Measurements from ENCODE around the gene DFFB.
"Not testable (repeated sequence)": the region's sequence is repeated elsewhere in the genome, so short reads cannot be mapped to it uniquely, and the experiment has no call there.

The DFFB gene

GRCh38 chr1:3909615-3910014 lies 52.3 kb downstream of the DFFB start:
- DNase-seq (ENCODE audit: low read depth, low spot score): no peak

DNA sequence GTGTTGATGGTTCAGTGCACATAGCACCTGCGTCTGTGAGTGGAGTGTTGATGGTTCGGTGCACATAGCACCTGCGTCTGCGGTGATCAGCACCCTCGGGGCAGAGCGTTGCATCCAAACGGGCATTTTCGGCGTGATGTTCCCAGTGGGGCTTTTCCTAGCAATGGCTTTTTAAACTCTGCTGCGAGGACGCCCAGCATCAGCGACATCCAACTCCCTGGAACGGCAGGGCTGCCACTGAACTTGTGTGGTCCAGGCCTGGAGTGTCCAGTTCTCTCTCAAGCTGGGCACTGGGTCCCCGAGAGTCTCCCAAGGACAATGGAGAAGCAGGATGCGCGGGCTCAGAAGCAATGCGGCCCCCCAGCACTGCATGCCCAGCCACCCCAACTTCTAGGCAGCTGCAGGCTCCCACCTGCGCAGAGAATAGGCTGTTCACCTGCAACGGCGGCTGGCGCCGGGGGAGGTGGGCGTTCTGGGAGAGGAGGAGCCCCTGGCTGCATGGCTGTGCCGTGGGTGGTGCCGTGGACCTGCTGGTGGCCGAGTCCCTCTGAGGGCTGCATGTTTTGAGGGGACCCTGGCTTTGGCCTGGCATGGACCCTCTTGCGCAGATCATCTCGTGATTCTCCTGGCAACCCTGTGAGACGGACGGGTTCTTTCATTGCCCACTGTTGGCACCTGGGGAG lies 52.9 kb downstream of the DFFB start:
- no peak for DNase-seq (ENCODE audit: low read depth, low spot score)

DNA sequence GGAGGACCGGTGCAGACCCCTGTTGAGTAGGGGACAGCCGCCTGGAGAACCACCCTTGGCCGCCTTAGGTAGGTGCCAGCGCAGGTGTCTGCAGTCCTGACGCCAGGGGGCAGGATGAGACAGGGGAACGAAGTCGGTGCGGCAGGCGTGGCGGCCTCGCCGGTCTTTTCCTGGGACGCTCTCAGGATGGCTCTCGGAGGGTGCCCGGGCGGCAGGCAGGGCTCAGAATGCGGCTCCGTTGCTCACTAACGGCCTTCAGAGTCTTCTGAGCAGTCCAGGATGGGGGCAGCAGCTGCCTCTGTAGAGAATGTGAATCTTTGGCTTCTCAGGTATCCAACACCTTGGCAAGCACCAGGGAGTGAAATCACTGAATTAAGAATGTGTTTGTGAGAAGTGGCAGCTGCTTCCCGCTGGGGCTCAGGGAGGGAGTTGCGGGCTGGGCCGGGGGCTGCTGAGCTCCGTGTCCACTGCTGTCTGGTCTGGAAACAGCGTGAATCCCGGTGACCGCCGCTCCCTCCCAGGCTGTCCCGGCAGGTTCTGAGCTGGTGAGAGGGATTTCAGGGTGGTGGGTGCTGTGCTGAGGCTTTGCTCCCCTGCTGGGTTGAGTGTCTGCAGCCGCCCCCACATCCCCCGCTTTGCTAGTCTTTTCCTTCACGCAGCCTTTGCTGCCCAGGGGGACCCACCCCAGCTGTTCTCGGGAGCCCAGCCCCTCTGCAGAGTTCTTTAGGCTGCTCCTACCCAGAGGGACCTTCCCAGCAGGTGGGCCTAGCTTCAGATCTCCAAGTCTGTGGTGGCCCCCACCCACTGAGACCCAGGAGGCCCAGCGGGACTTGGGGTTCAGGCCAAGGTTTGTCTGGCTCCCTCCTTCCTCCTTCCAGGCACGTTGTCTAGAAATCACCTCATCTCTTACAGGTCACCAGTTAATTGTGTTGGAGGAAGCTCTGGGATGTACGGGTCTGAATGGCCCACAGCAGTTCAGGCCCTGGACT lies 53.9 kb downstream of the DFFB start:
- DNase-seq (ENCODE audit: low read depth, low spot score): peak; percentile 92

DNA sequence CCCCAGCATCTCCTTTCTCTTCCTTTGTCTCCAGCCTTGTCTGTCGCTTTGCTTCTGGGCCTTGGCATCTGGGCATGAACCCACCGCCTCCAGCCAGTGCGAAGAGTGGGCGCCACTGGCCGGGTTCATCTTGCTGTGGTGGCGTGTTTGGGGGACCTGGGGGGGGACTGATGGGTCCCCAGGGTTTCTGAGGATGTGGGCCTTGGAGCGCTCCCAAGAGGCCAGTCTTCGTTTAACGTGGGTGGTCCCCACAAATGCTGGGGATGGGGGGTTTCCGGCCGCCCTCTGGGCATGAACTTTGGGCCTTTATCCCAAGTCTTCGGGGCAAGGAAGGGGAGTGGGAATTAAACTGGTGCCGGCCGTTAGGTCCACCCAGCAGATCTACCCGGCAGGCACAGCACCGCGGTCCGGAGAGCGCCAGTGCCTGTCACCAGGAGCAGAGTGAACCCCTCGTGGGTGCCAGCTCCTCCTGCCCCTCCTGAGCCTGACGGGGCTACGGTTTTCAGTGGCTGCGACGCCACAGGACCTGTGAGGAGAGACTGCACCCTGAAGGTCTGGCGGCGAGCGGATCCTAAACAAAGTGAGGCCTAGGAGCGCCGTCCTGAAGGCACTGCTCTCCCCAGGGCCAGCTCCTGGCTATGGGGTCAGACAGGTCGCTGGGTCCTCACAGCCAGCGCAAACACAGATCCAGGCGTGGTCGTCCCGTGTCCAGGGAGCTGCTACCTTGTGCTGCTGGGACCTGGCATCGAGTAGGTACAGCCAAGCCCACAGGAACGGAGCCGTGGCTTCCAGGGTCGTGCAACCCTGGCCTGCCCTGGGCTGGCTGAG lies 54.9 kb downstream of the DFFB start:
- no peak for DNase-seq (ENCODE audit: low read depth, low spot score)

DNA sequence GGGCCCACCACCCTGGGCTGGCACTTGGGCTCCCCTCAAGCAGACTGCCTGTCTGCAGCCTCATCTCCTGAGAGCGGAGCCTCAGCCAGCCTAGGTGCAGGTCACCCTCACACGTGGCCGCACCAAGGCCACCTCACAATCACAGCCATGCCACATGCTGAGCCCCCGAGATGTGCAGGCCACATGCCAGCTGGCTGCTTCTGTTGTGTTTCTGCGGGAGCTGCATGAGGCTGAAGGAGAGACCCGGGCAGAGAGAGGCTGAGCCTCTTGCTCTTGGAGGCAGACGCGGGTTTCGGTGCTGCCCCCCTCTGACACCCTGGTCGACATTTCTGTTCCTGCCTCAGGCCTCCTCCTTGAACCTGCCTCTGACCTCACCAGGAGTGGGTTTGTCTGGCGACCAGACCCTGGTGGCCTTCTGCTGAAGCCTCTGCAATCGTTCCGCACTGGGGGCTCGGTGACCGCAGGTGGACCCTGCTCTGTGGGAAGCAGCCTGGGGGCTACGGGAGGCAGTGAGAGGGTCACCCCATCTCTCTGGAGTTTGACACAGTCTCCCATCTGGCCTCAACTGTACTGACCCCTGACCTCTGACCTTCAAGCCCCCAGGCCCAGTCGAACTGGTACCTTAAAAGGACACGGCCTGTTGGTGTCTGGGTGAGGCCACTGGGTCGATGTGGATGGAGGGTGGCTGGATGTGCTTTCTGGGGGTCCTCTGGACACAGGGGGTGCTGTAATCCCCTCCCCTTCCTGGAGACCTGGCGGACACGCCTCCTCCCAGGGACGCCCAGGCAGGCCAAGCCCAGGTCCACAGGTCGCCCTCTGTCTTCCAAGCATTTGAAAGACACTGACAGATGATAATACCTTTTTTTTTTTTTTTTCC lies 55.8 kb downstream of the DFFB start:
- DNase-seq (ENCODE audit: low read depth, low spot score): no peak

DNA sequence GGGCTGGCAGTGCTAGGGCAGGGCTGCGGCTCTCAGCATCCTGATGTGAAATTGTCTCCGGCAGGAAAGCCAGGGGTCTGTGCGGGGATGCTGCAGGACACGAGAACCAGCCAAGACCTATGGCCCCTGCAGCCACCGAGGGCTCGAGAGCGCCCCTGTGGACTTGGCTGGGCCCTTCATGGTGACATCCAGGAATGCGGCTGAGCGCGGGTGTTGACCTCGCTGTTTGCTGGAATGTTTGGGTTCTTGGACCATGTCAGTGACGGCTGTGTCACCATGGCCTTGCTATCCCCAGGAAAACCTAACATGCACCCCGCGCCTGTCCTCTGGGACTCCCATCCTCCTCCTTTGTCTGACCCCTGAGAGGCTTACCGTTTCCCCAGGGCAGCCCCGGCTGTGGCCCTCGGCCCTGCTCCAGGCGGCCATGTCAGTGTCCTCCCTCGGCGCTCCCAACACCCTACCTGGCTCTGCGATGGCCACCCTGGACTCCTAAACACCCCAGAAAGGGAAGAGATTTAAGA lies 57.1 kb downstream of the DFFB start:
- DNase-seq (ENCODE audit: low read depth, low spot score): no peak

DNA sequence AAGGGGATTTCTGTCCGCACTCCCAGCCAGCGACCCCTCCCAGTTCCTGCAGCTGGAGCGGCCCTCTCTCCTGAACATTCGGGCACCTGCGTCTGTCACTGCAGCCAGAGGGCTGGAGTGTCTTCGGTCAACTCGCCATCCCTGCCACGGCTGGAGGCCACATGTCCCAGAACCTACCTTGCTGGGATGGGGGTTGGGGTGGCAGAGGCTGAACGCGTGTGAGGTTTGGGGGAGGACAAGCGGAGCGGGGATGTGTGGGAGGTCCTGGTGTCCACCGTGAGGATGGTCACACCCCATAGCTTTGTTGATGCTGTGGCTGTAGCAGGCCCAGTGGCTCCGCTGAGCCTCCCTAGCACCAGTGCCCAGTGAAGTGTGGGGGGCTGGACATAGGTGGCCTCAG lies 57.6 kb downstream of the DFFB start:
- no peak for DNase-seq (ENCODE audit: low read depth, low spot score)

GRCh38 chr1:3915551-3916121 lies 58.4 kb downstream of the DFFB start:
- no peak for DNase-seq (ENCODE audit: low read depth, low spot score)

- no peak for DNase-seq (ENCODE audit: low read depth, low spot score)
Observed at GRCh38 chr1:3917761-3918160, 60.5 kb downstream of the DFFB start.

DNA sequence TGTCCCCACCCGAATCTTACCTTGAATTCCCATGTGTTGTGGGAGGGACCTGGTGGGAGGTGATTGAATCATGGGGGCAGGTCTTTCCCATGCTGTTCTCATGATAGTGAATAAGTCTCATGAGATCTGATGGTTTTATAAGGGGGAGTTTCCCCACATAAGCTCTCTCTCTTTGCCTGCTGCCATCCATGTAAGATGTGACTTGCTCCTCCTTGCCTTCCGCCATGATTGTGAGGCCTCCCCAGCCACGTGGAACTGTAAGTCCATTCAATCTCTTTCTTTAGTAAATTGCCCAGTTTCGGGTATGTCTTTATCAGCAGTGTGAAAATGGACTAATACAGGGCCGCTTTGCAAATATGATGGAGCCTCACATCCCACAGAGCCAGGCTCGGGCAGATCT lies 61.1 kb downstream of the DFFB start:
- DNase-seq (ENCODE audit: low read depth, low spot score): not testable (repeated sequence)

- DNase-seq (ENCODE audit: low read depth, low spot score): peak; percentile 83
Observed at GRCh38 chr1:3918966-3919611, 61.8 kb downstream of the DFFB start.

DNA sequence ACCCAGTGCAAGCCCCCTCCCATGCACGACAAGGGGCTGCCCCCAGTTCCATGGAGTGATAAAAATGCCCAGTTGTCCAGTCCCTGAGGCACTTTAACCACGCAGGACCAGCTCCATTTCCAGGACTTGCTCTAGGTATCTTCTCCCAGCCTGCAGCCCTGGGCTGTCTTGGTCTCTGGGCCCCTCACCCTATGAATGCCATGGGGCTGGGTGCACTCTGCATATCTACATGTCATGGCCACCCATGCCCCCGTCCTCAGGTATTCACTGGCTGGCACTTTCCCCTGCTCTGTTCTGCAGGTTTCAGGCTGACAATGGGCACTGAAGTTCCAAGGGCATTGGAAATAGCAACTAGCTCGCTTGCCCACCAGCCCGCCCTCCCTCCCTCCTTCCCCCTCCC lies 62.4 kb downstream of the DFFB start:
- DNase-seq (ENCODE audit: low read depth, low spot score): no peak

GRCh38 chr1:3921765-3922164 lies 64.5 kb downstream of the DFFB start:
- no peak for DNase-seq (ENCODE audit: low read depth, low spot score)

GRCh38 chr1:3922201-3922725 lies 65.0 kb downstream of the DFFB start:
- no peak for DNase-seq (ENCODE audit: low read depth, low spot score)

GRCh38 chr1:3922851-3923250 lies 65.6 kb downstream of the DFFB start:
- no peak for DNase-seq (ENCODE audit: low read depth, low spot score)

DNA sequence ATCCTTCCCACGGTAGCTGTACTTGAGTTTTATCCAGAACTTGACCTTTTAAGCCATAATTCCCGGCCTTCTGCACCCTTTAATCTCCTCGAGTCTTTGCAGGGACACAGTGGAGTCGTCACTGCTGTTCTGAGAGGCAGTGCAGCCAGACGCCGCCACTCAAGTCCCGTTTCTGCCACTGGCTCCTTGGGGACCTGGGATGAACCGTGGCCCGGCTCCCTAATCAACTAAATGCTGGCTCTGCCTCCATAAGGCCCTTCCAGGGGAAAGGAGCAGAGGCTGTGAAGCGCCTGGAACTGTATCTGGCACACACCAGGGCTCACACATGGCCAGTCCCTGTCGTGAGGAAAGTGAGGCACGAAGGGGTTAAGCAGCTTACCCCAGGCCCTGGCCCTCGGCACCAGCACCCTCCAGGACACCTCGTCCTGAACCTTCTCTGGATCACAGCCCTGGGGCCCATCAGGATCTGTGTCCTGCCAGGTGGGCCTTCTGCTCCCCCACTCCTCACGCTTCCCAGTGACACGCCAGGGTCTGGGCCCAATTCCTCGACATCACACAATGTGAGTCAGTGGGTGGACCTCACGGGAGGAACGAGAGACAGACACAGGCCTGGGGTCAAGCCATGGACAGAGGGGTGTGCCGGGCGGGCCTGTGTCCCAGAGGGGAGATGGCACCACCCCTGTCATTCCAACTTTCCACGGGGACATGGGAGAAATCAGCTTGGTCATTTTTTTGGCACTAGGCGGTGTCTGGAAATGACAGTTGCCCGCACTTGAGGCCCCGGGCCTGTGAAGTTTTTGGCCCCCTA lies 66.3 kb downstream of the DFFB start:
- DNase-seq (ENCODE audit: low read depth, low spot score): no peak

GRCh38 chr1:3924186-3924824 lies 67.0 kb downstream of the DFFB start:
- DNase-seq (ENCODE audit: low read depth, low spot score): peak; percentile 36

DNA sequence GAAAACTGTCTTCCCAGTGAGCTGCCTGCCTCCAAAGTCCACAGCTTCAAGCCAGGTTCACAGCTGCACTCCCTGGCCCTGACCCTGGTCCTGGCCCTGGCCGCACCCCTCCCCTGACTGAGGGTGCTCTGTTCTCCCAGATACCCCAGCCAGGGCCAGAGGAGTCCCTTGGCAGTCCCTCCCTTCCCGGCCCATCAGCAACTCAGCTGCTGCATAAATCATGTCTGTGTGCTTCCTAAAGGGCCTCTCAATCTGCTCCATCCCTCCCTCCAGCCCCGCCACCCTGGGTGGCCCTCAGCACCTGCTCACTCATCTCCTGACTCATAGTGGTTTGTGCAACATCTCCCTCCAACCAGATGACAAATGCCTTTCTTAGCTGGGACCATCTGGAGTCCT lies 67.5 kb downstream of the DFFB start:
- DNase-seq (ENCODE audit: low read depth, low spot score): no peak
